ENCODE measurements around the gene HFM1.

Gene HFM1

DNA sequence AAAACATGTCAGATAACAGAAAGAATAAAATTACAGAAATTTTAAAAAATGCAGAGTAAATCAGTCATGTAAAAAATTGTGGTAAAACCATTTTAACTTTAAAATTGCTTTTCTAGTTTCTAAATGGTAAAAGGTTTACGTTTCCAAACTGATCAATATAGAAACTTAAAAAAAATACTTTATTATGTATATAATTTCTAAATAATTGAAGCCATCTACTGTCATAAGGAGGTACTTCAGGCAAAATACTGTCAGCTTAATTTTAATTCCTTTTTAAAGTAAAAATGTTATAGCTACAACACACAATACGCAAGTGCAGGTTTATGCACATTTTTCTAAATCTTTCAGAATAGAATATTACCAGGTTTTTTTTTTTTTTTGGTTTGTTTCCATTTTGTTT is 159.9 kb downstream of the HFM1 start:
- no peak for DNase-seq (ENCODE audit: low read depth in 2 of 2)

DNA sequence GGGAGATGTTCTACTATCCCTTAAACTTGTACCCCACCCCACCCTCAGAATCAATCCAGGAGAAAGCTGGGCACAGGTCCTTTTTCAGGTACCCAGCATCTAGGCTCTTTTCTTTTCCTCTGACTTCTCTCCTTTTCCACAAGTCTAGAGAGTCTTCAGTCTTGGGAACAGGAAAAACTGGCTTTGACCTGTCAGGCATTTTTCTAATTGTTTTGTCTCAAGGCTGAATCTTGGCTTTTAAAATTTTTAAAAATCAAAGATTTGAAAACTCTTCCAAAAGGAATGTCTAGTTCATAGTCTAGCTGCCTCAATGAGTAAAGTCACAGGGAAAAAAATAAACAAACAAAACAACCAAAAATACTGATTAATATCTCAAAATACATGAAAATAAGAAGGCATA is 161.5 kb downstream of the HFM1 start:
- no peak for DNase-seq (ENCODE audit: low read depth in 2 of 2)

GRCh38 chr1:91234181-91234580 is 170.5 kb downstream of the HFM1 start:
- DNase-seq (ENCODE audit: low read depth in 2 of 2), result no peak

GRCh38 chr1:91226741-91227140 is 177.9 kb downstream of the HFM1 start:
- DNase-seq (ENCODE audit: low read depth in 2 of 2), result no peak

GRCh38 chr1:91224878-91225277 is 179.8 kb downstream of the HFM1 start:
- no peak for DNase-seq (ENCODE audit: low read depth in 2 of 2)

GRCh38 chr1:91221017-91221416 is 183.6 kb downstream of the HFM1 start:
- no peak for DNase-seq (ENCODE audit: low read depth in 2 of 2)

GRCh38 chr1:91217911-91218310 is 186.7 kb downstream of the HFM1 start:
- no peak for DNase-seq (ENCODE audit: low read depth in 2 of 2)

All from stimulated activated CD4-positive, alpha-beta T cell treated with anti-CD3 and anti-CD28 coated beads, Interleukin-1b, Interleukin-23, amount 100 ng/mL, for 1 hour (primary cell).